IMR-90 (cell line): Measurements from ENCODE around the gene RELT. TPM values are rescaled to one million over a fixed set of nuclear protein-coding genes. Genes with fewer than 3 reads are reported as not detected.
A peak's percentile ranks its signal among the peaks of the same experiment; 100 is the strongest.

Experiments used
- ATAC-seq: fragments of 200-7000 bp; cut with Tn5 transposase; 2 replicates; pipeline ENCODE4 v1.9.1; 2020; ENCODE audit warnings: low read depth, mild to moderate bottlenecking, moderate library complexity
- BruUV-seq: library from RNA; stranded (reverse); fragments of 400-500 nt; replicated peaks from 2 replicates; lab custom pipeline; 2021; lab: Mats Ljungman, UMichigan
- CTCF ChIA-PET: fragments of 300-600 bp; formaldehyde crosslinking; extraction: SDS; loops from one replicate; lab custom pipeline; 2021; ENCODE audit warnings: antibody characterized with exemption; lab: Yijun Ruan, JAX
- POLR2A ChIA-PET: fragments of 300-600 bp; sonication (Branson Sonifier 250); formaldehyde crosslinking; loops from one replicate; lab custom pipeline; 2022; ENCODE audit warnings: antibody characterized with exemption; ENCODE audit not compliant: unreplicated experiment; lab: Charles Lee
- DNase-seq: peaks from one replicate; pipeline ENCODE4 v3.0.0; 2013
- H2AFZ ChIP-seq: replicated peaks from 2 replicates; pipeline ENCODE3; 2013; ENCODE audit warnings: low read length, mild to moderate bottlenecking; ENCODE audit not compliant: poor library complexity
- H2AK5ac ChIP-seq: 2 replicates; pipeline ENCODE4 v1.6.1; 2013; ENCODE audit warnings: low read depth, low read length, inconsistent platforms
- H2AK9ac ChIP-seq: replicated peaks from 2 replicates; pipeline ENCODE3; 2013; ENCODE audit warnings: mild to moderate bottlenecking, low read depth, low read length, moderate library complexity; ENCODE audit not compliant: poor library complexity
- H2BK120ac ChIP-seq: 2 replicates; pipeline ENCODE4 v1.6.1; 2013; ENCODE audit warnings: low read depth, low read length, inconsistent platforms
- H2BK15ac ChIP-seq: 3 replicates; pipeline ENCODE4 v1.6.1; 2013; ENCODE audit warnings: low read depth, low read length, inconsistent platforms
- H2BK20ac ChIP-seq: 2 replicates; pipeline ENCODE4 v1.6.1; 2013; ENCODE audit warnings: low read depth, mild to moderate bottlenecking, inconsistent platforms, low read length, moderate library complexity
- H2BK5ac ChIP-seq: 2 replicates; pipeline ENCODE4 v1.6.1; 2013; ENCODE audit warnings: mild to moderate bottlenecking, low read depth, low read length, inconsistent platforms; ENCODE audit not compliant: poor library complexity, severe bottlenecking
- H3K14ac ChIP-seq: replicated peaks from 2 replicates; pipeline ENCODE4 v1.6.1; 2013; ENCODE audit warnings: low read depth, low read length, inconsistent platforms
- H3K18ac ChIP-seq: 2 replicates; pipeline ENCODE4 v1.6.1; 2013; ENCODE audit warnings: low read depth, low read length, control low read depth
- H3K23ac ChIP-seq: 2 replicates; pipeline ENCODE4 v1.6.1; 2013; ENCODE audit warnings: low read depth, low read length, inconsistent platforms
- H3K27ac ChIP-seq: 2 replicates; pipeline ENCODE4 v1.5.1; 2013; ENCODE audit warnings: mild to moderate bottlenecking, control low read depth, low read length; ENCODE audit not compliant: insufficient read depth
- H3K27me3 ChIP-seq: 2 replicates; pipeline ENCODE4 v1.6.1; 2013; ENCODE audit warnings: low read length; ENCODE audit not compliant: control insufficient read depth, insufficient read depth
- H3K36me3 ChIP-seq: 2 replicates; pipeline ENCODE4 v1.6.1; 2013; ENCODE audit warnings: low read length, mixed read lengths; ENCODE audit not compliant: control insufficient read depth, insufficient read depth
- H3K4ac ChIP-seq: 2 replicates; pipeline ENCODE4 v1.6.1; 2013; ENCODE audit warnings: low read depth, low read length, inconsistent platforms
- H3K4me1 ChIP-seq: 2 replicates; pipeline ENCODE4 v1.6.1; 2013; ENCODE audit warnings: low read length, mixed read lengths; ENCODE audit not compliant: control insufficient read depth, insufficient read depth
- H3K4me2 ChIP-seq: 2 replicates; pipeline ENCODE4 v1.6.1; 2013; ENCODE audit warnings: low read depth, mild to moderate bottlenecking, control low read depth, low read length, moderate library complexity
- H3K4me3 ChIP-seq: 2 replicates; pipeline ENCODE4 v1.5.1; 2013; ENCODE audit warnings: low read depth, mild to moderate bottlenecking, control low read depth, low read length, moderate library complexity; ENCODE audit not compliant: insufficient read depth
- H3K56ac ChIP-seq: 2 replicates; pipeline ENCODE4 v1.6.1; 2013; ENCODE audit warnings: low read length, inconsistent platforms; ENCODE audit not compliant: insufficient read depth; ENCODE audit errors: extremely low read depth
- H3K79me1 ChIP-seq, 2 experiments: 2 replicates each; pipeline ENCODE4 v1.6.1; 2013; ENCODE audit warnings: low read length in 2 of 2, inconsistent platforms in 1 of 2, low read depth in 1 of 2
- H3K9ac ChIP-seq: 2 replicates; pipeline ENCODE4 v1.6.1; 2013; ENCODE audit warnings: low read depth, low read length, control low read depth
- H3K9me1 ChIP-seq: 2 replicates; pipeline ENCODE4 v1.6.1; 2013; ENCODE audit warnings: low read length, inconsistent platforms; ENCODE audit not compliant: insufficient read depth
- H3K9me3 ChIP-seq: 2 replicates; pipeline ENCODE4 v1.6.1; 2013; ENCODE audit warnings: low read length; ENCODE audit not compliant: control insufficient read depth, insufficient read depth
- H4K20me1 ChIP-seq: 2 replicates; pipeline ENCODE4 v1.6.1; 2013; ENCODE audit warnings: low read length, inconsistent platforms; ENCODE audit not compliant: insufficient read depth
- H4K5ac ChIP-seq: 2 replicates; pipeline ENCODE4 v1.6.1; 2013; ENCODE audit warnings: mild to moderate bottlenecking, low read depth, low read length, control low read depth
- H4K8ac ChIP-seq, 2 experiments: 2 replicates each; pipeline ENCODE4 v1.6.1; 2013; ENCODE audit warnings: low read depth in 2 of 2, low read length in 2 of 2, control low read depth in 1 of 2, inconsistent platforms in 1 of 2
- H4K91ac ChIP-seq: 2 replicates; pipeline ENCODE4 v1.6.1; 2013; ENCODE audit warnings: low read depth, low read length, inconsistent platforms; ENCODE audit not compliant: insufficient read depth
- FOS ChIP-seq: fragments of 150-350 bp; IDR thresholded peaks from 2 replicates; pipeline ENCODE4 v1.6.1; 2016; ENCODE audit warnings: low read depth, low read length
- MAFK ChIP-seq: IDR thresholded peaks from 2 replicates; pipeline ENCODE4 v1.6.1; 2012; ENCODE audit warnings: low read depth, low read length, improper control_type of control experiment
- MAZ ChIP-seq: IDR thresholded peaks from 2 replicates; pipeline ENCODE4 v1.6.1; 2012; ENCODE audit warnings: low read depth, mild to moderate bottlenecking, low read length, improper control_type of control experiment, moderate library complexity, borderline replicate concordance
- RAD21 ChIP-seq: IDR thresholded peaks from 2 replicates; pipeline ENCODE4 v1.6.1; 2012; ENCODE audit warnings: low read length, improper control_type of control experiment
- RCOR1 ChIP-seq: IDR thresholded peaks from 2 replicates; pipeline ENCODE4 v1.6.1; 2012; ENCODE audit warnings: mild to moderate bottlenecking, low read length, improper control_type of control experiment; ENCODE audit not compliant: insufficient replicate concordance
- RFX5 ChIP-seq: IDR thresholded peaks from 2 replicates; pipeline ENCODE4 v1.8.0; 2012; ENCODE audit warnings: low read depth, mild to moderate bottlenecking, low read length, moderate library complexity
- WGBS, 2 experiments: methylation state at CpG; one replicate each; pipeline versions ENCODE4 v1.1.5 to v1.1.7; 2013; ENCODE audit warnings: missing lambda C conversion rate in 2 of 2; ENCODE audit not compliant: insufficient read length in 1 of 2; ENCODE audit errors: extremely low coverage in 2 of 2; 5-methylcytosine and 5-hydroxymethylcytosine counted together
- dilution Hi-C: fragments of 300-500 bp; cut with HindIII; formaldehyde crosslinking; loops from one replicate; pipeline ENCODE4 v1.14.3; 2018; ENCODE audit warnings: low sequenced_read_pairs; ENCODE audit not compliant: unreplicated experiment
- in situ Hi-C: fragments of 300-500 bp; cut with MboI; formaldehyde crosslinking; loops from 3 replicates; pipeline ENCODE4 v1.14.3; 2019; ENCODE audit warnings: low sequenced_read_pairs, inconsistent platforms, mixed read lengths
- intact Hi-C: fragments of 100-400 bp; cut with micrococcal nuclease; formaldehyde crosslinking; loops from 2 replicates; pipeline ENCODE4 v1.10.0; 2022
- polyA plus RNA-seq, 3 experiments: library from polyadenylated mRNA; depleted of rRNA; stranded (reverse); fragments of >200 nt; gene quantifications; 2 replicates each; pipeline ENCODE4 v1.2.3, GENCODE V29; 2012; ENCODE audit warnings: low replicate concordance in 1 of 3
- total RNA-seq: library from RNA; depleted of rRNA; stranded (reverse); fragments of >200 nt; gene quantifications from 2 replicates; pipeline ENCODE4 v1.2.3, GENCODE V29; 2012
- TF ChIP-seq, protein P1 (sequence below): conservative IDR thresholded peaks from 2 replicates; pipeline ENCODE4 v1.5.1; 2012; ENCODE audit warnings: mild to moderate bottlenecking, low read depth, low read length, improper control_type of control experiment
- TF ChIP-seq, protein P2 (sequence below): fragments of 150-350 bp; IDR thresholded peaks from 2 replicates; pipeline ENCODE4 v1.6.1; 2017; ENCODE audit warnings: mild to moderate bottlenecking, antibody characterized with exemption, low read length, low read depth
- TF ChIP-seq, protein P3 (sequence below): fragments of 150-350 bp; IDR thresholded peaks from 2 replicates; pipeline ENCODE4 v1.6.1; 2016; ENCODE audit warnings: low read depth, mild to moderate bottlenecking, low read length, moderate library complexity, borderline replicate concordance

The RELT gene
- total and polyA plus RNA-seq, 2 of the 4 experiments (the other 2 are of a cell fraction) = 2.3 to 5.3 TPM

DNA sequence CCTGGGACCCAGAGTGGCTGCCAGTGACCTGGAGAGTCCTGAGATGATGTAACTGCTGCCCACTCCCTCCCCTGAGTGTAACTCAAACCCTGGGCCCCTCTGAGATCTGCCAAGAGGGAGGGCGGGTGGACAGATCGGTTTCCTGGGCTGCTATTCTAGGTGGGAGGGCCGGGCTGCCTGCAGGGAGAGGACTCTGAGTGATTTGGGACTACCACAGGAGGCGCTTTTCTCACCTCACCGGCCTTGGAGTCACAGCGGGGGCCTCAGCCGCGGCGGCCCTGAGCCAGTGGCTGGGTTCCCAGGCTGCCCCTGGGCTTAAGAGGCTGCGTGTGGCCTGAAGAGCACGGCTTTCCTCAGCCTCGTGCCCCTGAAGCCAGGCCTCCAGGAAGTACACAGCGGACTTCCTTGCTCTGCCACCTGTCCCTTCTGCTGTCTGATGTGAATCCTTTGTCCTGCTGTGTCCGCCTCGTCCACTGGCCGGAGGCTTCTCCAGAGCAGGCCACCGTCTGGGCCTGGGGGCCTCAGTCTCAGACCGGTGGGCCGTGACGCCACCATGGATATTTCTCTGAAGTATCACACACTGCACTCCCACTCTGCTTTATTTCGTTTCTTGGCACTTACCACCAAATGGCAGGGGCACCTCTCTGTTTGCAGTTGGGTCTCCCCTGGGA lies 11.5 kb downstream of the RELT start (continued):
- TF ChIP-seq FOS = no peak

GRCh38 chr11:73388265-73389133 lies 12.3 kb downstream of the RELT start:
- H2BK20ac ChIP-seq = no peak overlapping the region
- peak overlapping the region; percentile 19 for H2AK9ac ChIP-seq
- no peak overlapping the region for H3K4me3 ChIP-seq
- peaks cover 21% of the 10 kb centered on the region; the same call in 1 of the 2 replicates for H3K9me1 ChIP-seq
- H3K79me1 ChIP-seq = peaks cover 28 to 53% of the 10 kb centered on the region in 2 experiments
- H2BK5ac ChIP-seq = no peak overlapping the region
- dilution Hi-C loops (no loop called here), intact Hi-C loops (no loop called here), in situ Hi-C loops (no loop called here)
- H3K56ac ChIP-seq = no peak overlapping the region
- peaks cover 31% of the 10 kb centered on the region for H3K4me1 ChIP-seq
- WGBS, 2 experiments = 58% methylated on average over 7 of the region's 23 CpGs; no CpG with 5 or more reads in 1 of the 2 experiments
- H3K4ac ChIP-seq = peak overlapping the region; percentile 57
- no TSS peak for BruUV-seq
- peaks cover 17% of the 10 kb centered on the region for H4K20me1 ChIP-seq
- ChIA-PET POLR2A (no interaction called here), CTCF (no interaction called here)
- DNase-seq (no peak), ATAC-seq (no peak)
- H2AK5ac ChIP-seq = no peak overlapping the region
- no peak overlapping the region for H2BK15ac ChIP-seq
- no peak overlapping the region for H4K91ac ChIP-seq
- H3K23ac ChIP-seq = no peak overlapping the region
- no peaks in the 10 kb centered on the region for H3K27me3 ChIP-seq
- H3K4me2 ChIP-seq = no peak overlapping the region
- 0 out of 4 replicates have a peak overlapping the region, but pooled peaks of 1 of the 2 experiments have one; percentile 37 for H4K8ac ChIP-seq
- H2AFZ ChIP-seq = no peak overlapping the region
- no peak overlapping the region; the same call in 1 of the 2 replicates for H2BK120ac ChIP-seq
- no peak overlapping the region for H3K18ac ChIP-seq
- no peak for TF ChIP-seq RCOR1
- TF ChIP-seq MAFK = no peak
- TF ChIP-seq, protein P1, sequence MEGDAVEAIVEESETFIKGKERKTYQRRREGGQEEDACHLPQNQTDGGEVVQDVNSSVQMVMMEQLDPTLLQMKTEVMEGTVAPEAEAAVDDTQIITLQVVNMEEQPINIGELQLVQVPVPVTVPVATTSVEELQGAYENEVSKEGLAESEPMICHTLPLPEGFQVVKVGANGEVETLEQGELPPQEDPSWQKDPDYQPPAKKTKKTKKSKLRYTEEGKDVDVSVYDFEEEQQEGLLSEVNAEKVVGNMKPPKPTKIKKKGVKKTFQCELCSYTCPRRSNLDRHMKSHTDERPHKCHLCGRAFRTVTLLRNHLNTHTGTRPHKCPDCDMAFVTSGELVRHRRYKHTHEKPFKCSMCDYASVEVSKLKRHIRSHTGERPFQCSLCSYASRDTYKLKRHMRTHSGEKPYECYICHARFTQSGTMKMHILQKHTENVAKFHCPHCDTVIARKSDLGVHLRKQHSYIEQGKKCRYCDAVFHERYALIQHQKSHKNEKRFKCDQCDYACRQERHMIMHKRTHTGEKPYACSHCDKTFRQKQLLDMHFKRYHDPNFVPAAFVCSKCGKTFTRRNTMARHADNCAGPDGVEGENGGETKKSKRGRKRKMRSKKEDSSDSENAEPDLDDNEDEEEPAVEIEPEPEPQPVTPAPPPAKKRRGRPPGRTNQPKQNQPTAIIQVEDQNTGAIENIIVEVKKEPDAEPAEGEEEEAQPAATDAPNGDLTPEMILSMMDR = no peak
- TF ChIP-seq RFX5 = no peak
- no peak for TF ChIP-seq FOS
- TF ChIP-seq, protein P2, sequence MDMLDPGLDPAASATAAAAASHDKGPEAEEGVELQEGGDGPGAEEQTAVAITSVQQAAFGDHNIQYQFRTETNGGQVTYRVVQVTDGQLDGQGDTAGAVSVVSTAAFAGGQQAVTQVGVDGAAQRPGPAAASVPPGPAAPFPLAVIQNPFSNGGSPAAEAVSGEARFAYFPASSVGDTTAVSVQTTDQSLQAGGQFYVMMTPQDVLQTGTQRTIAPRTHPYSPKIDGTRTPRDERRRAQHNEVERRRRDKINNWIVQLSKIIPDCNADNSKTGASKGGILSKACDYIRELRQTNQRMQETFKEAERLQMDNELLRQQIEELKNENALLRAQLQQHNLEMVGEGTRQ = no peak
- TF ChIP-seq, protein P3, sequence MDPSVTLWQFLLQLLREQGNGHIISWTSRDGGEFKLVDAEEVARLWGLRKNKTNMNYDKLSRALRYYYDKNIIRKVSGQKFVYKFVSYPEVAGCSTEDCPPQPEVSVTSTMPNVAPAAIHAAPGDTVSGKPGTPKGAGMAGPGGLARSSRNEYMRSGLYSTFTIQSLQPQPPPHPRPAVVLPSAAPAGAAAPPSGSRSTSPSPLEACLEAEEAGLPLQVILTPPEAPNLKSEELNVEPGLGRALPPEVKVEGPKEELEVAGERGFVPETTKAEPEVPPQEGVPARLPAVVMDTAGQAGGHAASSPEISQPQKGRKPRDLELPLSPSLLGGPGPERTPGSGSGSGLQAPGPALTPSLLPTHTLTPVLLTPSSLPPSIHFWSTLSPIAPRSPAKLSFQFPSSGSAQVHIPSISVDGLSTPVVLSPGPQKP = no peak
- no peak for TF ChIP-seq RAD21
- no peak for TF ChIP-seq MAZ
- H4K5ac ChIP-seq = no peak overlapping the region
- no peak overlapping the region; the same call in 1 of the 2 replicates for H3K14ac ChIP-seq
- H3K27ac ChIP-seq = no peak overlapping the region
- H3K9me3 ChIP-seq = no peaks in the 10 kb centered on the region
- H3K36me3 ChIP-seq = peaks cover 3% of the 10 kb centered on the region; the same call in 1 of the 2 replicates
- H3K9ac ChIP-seq = no peak overlapping the region
